ENCODE results near the gene DENND10.
A peak's percentile ranks its signal among the peaks of the same experiment; 100 is the strongest.
"Not testable (repeated sequence)": the region's sequence is repeated elsewhere in the genome, so short reads cannot be mapped to it uniquely, and the experiment has no call there.

The DENND10 gene

DNA sequence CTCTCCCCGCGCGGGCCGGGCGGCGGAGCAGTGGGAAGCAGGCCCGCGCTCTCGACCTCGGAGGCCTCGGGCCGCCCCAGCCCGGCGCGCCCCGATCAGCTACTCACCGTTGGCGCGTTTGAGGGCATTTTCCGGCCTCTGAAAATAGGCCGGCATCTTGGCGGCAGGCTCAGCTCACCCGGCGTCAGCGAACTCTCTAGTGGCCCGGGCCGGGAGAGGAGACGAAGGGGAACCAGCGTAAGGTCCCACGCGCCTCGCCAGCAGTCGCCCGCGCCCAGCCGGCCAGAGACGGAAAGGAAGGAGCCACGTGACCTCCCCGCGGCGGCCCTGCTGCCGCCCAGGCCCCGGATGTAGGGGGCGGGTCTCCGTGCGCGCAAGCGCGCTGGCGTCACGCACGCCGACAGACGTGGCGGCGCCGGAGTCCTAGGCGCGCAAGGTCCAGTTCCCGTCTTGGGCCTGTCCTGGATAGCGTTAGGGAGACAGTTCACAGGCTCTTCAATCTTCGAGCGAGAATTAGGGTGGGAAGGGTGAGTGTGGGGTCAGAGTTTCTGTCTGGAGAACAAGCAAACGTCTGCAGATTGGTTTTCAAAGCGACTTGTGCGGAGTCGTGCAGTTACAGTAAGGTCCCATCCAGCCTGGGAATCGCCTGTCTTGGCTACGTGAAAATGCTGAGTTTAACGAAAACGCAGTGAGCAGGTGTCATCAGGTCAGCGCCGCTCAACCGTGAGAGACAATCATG is 23.2 kb upstream of the DENND10 start, which contains the start of gene EIF3A:
Gene EIF3A, minus strand, starts transcription at position 297 of the 739 bp plus-strand sequence. Its CDS starts 141 bp downstream, at position 156.
- peak within 1 kb of the TSS; percentile 97 for H3K4me3 ChIP-seq (ENCODE audit: low read length)
- peaks cover 17% of the 10 kb centered on the region for H3K4me1 ChIP-seq (ENCODE audit: control insufficient read depth, insufficient read depth, low read length)
- peak within 1 kb of the TSS; percentile 99 for H3K9ac ChIP-seq (ENCODE audit: low read length)
- no peaks in the 10 kb centered on the region for H3K27me3 ChIP-seq (ENCODE audit: control insufficient read depth, insufficient read depth, low read length)
- H3K36me3 ChIP-seq (ENCODE audit: control insufficient read depth, insufficient read depth, low read length), result no peaks in the 10 kb centered on the region
- peak within 1 kb of the TSS; percentile 98 for H3K27ac ChIP-seq (ENCODE audit: low read depth, low read length)

DNA sequence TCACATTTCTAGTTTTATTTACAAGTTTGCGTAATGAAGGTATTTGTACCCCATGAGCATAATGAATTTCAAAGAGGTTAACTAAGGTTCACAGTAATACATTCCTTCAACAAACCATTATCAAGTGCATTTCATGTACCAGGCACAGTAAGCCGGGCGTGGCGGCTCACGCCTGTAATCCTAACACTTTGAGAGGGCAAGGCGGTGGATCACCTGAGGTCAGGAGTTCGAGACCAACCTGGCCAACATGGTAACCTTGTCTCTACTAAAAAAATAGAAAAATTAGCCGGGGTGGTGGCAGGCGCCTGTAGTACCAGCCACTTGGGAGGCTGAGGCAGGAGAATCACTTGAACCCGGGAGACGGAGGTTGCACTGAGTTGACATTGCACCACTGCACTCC is 19.0 kb upstream of the DENND10 start:
- no peak overlapping the region for H3K9ac ChIP-seq (ENCODE audit: low read length)
- peaks cover 5% of the 10 kb centered on the region for H3K4me1 ChIP-seq (ENCODE audit: control insufficient read depth, insufficient read depth, low read length)
- H3K27ac ChIP-seq (ENCODE audit: low read depth, low read length), result no peak overlapping the region
- no peaks in the 10 kb centered on the region for H3K36me3 ChIP-seq (ENCODE audit: control insufficient read depth, insufficient read depth, low read length)
- no peak overlapping the region for H3K4me3 ChIP-seq (ENCODE audit: low read length)
- H3K27me3 ChIP-seq (ENCODE audit: control insufficient read depth, insufficient read depth, low read length), result no peaks in the 10 kb centered on the region

DNA sequence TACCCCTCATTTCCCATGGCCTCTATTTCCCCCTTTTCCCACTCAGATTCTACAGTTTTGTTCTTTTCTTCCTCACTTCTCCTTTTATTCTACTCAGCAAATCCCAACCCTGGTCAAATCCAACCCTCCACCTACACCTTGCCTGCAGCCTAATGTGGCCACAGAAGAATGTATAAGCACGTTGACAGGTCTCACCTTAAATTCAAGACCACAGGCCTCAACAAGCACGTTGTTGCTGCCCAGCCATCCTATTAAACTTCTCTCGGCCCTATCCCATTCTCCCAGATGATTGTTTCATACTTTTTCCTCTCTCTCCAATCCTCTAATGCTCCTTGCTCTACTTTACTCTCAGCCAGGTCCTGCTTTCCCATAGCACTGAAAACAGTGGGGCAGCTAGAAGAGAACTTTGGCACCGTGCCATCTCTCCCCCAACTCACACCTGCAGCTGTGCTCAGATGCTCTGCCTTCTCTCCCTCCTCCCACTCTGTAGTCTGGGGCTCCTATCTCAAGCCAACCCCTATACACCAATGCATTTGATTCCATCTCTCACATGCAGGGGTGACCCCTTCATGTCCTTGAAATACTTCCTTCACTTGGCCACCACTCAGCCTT is 16.5 kb upstream of the DENND10 start:
- Histone ChIP-seq H3K4me1 (ENCODE audit: control insufficient read depth, insufficient read depth, low read length) (no peaks in the 10 kb centered on the region), H3K27ac (ENCODE audit: low read depth, low read length) (no peak overlapping the region), H3K4me3 (ENCODE audit: low read length) (no peak overlapping the region), H3K36me3 (ENCODE audit: control insufficient read depth, insufficient read depth, low read length) (no peaks in the 10 kb centered on the region), H3K9ac (ENCODE audit: low read length) (no peak overlapping the region), H3K27me3 (ENCODE audit: control insufficient read depth, insufficient read depth, low read length) (no peaks in the 10 kb centered on the region)

DNA sequence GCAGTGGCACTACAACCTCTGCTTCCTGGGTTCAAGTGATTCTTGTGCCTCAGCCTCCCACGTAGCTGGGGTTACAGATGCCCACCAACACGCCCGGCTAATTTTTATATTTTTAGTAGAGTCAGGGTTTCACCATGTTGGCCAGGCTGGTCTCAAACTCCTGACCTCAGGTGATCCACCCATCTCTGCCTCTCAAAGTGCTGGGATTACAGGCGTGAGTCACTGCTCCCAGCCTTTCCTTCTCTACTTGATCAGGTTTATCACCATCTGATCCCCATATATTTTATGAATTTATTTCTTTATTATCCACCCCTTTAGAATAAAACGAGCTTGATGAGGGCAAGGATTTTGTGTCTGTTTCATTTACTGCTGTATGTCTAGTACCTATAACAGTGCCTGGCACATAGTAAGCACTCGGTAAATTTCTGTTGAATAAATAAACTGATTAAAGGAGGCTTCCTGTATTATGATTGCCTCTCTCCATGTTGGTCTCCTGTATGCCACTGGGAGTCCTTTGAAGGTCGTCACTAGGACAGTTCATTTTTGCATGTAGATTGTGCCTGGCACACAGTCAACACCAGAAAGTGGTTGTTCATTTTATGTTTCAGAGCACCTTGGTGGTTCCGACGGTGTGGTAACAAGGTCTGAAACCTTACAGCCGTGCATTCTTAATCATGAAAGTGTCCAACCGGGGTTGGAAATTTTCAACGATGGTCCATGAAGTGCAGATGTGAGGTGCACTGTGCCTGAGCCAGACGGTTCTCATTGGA is 13.7 kb upstream of the DENND10 start:
- Histone ChIP-seq H3K4me3 (ENCODE audit: low read length) (no peak overlapping the region), H3K36me3 (ENCODE audit: control insufficient read depth, insufficient read depth, low read length) (no peaks in the 10 kb centered on the region), H3K4me1 (ENCODE audit: control insufficient read depth, insufficient read depth, low read length) (no peaks in the 10 kb centered on the region), H3K27ac (ENCODE audit: low read depth, low read length) (no peak overlapping the region), H3K9ac (ENCODE audit: low read length) (no peak overlapping the region), H3K27me3 (ENCODE audit: control insufficient read depth, insufficient read depth, low read length) (no peaks in the 10 kb centered on the region)

DNA sequence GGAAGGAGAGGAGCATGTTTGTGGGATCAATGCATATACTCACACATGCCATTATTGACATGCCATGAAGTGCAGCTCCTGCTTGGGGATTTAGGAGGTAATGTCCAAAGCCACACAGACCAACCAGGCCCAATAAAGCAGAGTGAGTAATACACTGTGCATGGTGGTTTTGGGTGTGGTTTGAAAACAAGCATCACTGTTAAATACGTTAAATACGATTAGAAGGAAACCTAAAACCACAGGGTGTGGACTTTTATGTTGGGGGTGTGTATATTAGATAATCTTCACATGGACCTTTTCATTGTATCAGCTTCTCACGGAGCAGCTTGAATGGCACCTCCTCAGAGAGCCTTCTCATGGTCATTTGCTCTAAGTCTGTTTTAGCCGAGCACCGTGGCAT is 12.9 kb upstream of the DENND10 start:
- H3K27me3 ChIP-seq (ENCODE audit: control insufficient read depth, insufficient read depth, low read length), result no peaks in the 10 kb centered on the region
- no peaks in the 10 kb centered on the region for H3K4me1 ChIP-seq (ENCODE audit: control insufficient read depth, insufficient read depth, low read length)
- no peak overlapping the region for H3K4me3 ChIP-seq (ENCODE audit: low read length)
- H3K27ac ChIP-seq (ENCODE audit: low read depth, low read length), result no peak overlapping the region
- no peak overlapping the region for H3K9ac ChIP-seq (ENCODE audit: low read length)
- H3K36me3 ChIP-seq (ENCODE audit: control insufficient read depth, insufficient read depth, low read length), result no peaks in the 10 kb centered on the region

DNA sequence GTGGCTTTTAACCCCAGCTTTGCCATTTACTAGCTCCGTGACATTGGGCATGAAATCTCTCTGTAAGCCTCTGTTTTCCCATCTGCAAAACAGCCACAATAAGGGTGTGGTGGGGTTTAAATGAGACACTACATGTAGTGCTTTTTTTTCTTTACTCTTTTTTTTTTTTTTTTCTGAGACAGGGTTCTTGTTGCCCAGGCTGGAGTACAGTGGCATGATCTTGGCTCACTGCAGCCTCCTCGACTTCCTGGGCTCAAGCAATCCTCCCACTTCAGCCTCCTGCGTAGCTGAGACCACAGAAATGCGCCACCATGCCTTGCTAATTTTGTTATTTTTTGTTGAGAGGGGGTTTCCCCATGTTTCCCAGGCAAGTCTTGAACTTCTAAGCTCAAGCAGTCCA is 8.3 kb upstream of the DENND10 start:
- H3K27ac ChIP-seq (ENCODE audit: low read depth, low read length), result no peak overlapping the region
- no peaks in the 10 kb centered on the region for H3K36me3 ChIP-seq (ENCODE audit: control insufficient read depth, insufficient read depth, low read length)
- H3K4me1 ChIP-seq (ENCODE audit: control insufficient read depth, insufficient read depth, low read length), result no peaks in the 10 kb centered on the region
- H3K4me3 ChIP-seq (ENCODE audit: low read length), result no peak overlapping the region
- H3K9ac ChIP-seq (ENCODE audit: low read length), result no peak overlapping the region
- no peaks in the 10 kb centered on the region for H3K27me3 ChIP-seq (ENCODE audit: control insufficient read depth, insufficient read depth, low read length)

DNA sequence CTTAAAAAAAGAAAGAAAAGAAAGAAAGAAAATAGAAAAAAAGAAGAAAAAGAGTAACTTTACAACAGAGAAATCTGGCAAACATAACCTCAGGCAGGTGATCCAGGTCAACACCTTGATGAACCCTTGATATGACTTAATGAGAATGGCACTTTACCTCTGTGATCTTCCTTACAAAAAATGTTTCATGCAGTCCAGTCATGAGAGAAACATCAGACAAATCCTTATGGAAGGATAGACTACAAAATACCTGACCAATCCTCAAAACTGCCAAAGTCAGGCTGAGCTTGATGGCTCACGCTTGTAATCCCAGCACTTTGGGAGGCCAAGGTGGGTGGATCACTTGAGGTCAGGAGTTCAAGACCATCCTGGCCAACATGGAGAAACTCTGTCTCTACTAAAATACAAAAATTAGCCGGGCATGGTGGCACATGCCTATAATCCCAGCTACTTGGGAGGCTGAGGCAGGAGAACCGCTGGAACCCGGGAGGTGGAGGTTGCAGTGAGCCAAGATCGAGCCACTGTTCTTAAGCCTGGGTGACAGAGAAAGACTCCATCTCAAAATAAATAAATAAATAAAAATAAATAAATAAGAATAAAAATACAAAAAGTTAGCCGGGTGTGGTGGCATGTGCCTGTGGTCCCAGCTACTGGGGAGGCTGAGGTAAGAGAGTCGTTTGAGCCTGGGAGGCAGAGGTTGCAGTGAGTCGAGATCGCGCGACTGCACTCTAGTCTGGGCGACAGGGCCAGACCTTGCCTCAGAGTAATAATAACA is 7.1 kb upstream of the DENND10 start:
- H3K36me3 ChIP-seq (ENCODE audit: control insufficient read depth, insufficient read depth, low read length); H3K27me3 ChIP-seq (ENCODE audit: control insufficient read depth, insufficient read depth, low read length); H3K4me1 ChIP-seq (ENCODE audit: control insufficient read depth, insufficient read depth, low read length); H3K4me3 ChIP-seq (ENCODE audit: low read length); H3K9ac ChIP-seq (ENCODE audit: low read length); H3K27ac ChIP-seq (ENCODE audit: low read depth, low read length): not testable (repeated sequence)

DNA sequence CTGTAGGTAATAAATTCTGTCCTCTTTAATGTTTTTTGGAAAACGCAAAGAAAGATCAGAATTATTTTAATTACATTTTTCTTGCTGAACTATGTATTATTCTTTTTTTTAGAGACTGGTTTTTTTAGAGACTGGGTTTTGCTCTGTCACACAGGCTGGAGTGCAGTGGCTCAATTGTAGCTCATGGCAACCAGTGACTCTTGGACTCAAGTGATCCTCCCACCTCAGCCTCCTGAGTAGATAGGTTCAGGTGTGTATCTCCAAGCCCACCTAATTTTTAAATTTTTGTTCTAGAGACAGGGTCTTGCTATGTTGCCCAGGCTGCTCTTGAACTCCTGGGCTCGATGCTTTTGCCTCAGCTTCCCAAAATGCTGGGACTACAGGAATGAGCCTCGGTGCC is 5.3 kb upstream of the DENND10 start:
- Histone ChIP-seq H3K9ac (ENCODE audit: low read length) (no peak overlapping the region), H3K4me1 (ENCODE audit: control insufficient read depth, insufficient read depth, low read length) (no peaks in the 10 kb centered on the region), H3K36me3 (ENCODE audit: control insufficient read depth, insufficient read depth, low read length) (no peaks in the 10 kb centered on the region), H3K4me3 (ENCODE audit: low read length) (no peak overlapping the region), H3K27me3 (ENCODE audit: control insufficient read depth, insufficient read depth, low read length) (no peaks in the 10 kb centered on the region), H3K27ac (ENCODE audit: low read depth, low read length) (no peak overlapping the region)

DNA sequence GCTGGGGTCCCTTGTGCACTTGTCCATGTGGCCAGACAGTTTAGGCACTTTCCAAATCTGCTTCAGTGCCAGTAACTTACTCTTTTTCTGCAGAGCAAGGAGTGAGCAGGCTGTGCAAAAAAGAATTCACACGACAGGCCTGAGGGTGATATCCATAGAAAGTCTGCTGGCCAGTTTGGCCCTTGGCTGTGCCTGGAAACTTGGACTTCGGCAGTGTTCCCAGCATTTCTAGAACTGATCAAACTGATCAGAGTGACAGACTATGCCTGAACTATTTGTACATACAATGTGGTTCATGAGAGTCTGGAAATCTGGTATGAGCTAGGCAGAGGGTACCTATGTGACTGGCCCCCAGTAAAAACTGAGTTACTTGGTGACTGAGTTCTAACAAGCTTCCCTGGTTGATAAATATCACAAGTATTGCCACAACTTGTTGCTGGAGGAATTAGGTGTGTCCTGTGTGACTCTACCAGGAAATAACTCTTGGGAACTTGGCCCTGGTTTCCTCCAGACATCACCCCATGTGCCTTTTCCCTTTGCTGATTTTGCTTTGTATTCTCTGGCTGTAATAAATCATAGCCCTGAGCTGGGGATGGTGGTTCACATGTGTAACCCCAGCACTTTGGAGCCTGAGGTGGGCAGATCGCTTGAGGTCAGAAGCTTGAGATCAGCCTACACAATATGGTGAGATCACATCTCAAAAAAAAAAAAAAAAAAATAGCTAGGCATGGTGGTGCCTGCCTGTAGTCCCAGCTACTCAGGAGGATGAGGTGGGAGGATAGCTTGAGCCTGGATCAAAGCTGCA is 3.3 kb upstream of the DENND10 start:
- Histone ChIP-seq H3K9ac (ENCODE audit: low read length) (no peak overlapping the region), H3K27me3 (ENCODE audit: control insufficient read depth, insufficient read depth, low read length) (no peaks in the 10 kb centered on the region), H3K27ac (ENCODE audit: low read depth, low read length) (no peak overlapping the region), H3K4me1 (ENCODE audit: control insufficient read depth, insufficient read depth, low read length) (peaks cover 8% of the 10 kb centered on the region), H3K36me3 (ENCODE audit: control insufficient read depth, insufficient read depth, low read length) (no peaks in the 10 kb centered on the region), H3K4me3 (ENCODE audit: low read length) (no peak overlapping the region)

DNA sequence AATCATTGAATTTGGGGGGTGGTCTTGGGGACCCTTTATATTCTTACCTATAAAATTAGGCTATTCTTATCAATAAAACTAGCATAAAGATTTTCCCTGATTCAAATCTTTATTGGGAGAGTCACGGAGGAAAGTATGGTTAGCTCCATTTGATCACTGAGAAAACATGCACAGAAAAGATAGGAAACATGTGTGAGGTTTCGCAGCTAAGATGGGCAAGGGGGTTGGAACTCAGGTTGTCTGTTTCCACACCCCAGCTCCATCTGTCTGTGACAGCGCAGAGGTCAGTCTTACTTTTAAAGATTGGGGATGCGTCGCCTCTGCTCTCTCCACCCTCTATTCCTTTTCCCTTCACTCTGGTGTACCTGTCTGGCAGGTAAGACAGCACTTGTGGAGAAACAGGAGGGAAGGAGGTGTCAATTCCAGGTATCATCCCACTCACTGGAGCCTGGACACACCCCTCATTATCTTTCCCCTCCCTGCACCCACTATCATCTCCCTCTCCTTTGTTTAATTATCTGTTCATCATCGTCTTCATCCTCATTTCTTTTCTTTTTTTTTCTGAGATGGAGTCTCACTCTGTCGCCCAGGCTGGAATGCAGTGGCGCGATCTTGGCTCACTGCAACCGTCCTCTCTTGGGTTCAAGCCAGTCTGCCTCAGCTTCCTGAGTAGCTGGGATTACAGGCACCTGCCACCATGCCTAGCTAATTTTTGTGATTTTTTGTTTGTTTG is 2.4 kb upstream of the DENND10 start:
- H3K9ac ChIP-seq (ENCODE audit: low read length), result no peak overlapping the region
- H3K4me1 ChIP-seq (ENCODE audit: control insufficient read depth, insufficient read depth, low read length), result peaks cover 8% of the 10 kb centered on the region
- no peak overlapping the region for H3K27ac ChIP-seq (ENCODE audit: low read depth, low read length)
- H3K4me3 ChIP-seq (ENCODE audit: low read length), result no peak overlapping the region
- no peaks in the 10 kb centered on the region for H3K36me3 ChIP-seq (ENCODE audit: control insufficient read depth, insufficient read depth, low read length)
- no peaks in the 10 kb centered on the region for H3K27me3 ChIP-seq (ENCODE audit: control insufficient read depth, insufficient read depth, low read length)

DNA sequence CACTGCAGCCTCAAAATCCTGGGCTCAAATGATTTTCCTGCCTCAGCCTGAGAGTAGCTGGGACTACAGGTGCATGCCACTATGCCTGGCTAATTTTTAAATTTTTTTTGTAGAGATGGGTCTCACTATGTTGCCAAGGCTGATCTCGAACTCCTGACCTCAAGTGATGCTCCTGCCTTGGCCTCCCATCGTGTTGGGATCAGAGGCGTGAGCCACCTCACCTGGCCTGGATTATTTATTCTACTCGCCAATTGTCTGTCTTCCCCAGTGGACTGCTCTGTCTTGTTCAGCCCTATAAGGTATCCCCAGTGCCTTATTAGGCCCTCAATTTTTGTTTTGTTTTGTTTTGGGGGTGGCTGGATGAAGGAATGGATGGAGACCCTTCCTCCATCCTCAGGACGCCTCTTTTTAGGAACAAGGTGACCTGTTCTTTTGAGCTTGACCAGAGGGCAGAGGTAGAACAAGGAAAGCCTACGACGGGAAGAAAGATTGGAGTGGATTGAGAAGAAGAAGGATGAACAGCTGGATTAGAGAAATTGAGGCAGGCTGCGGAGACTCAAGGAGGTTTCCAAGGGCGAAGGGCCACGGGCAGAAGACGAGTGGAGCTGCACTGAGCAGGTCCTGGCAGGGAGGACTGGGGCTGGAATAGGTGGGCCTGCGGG is 541 bp upstream of the DENND10 start:
- Histone ChIP-seq H3K27me3 (ENCODE audit: control insufficient read depth, insufficient read depth, low read length) (no peaks in the 10 kb centered on the region), H3K27ac (ENCODE audit: low read depth, low read length) (peak overlapping the region; percentile 8), H3K4me1 (ENCODE audit: control insufficient read depth, insufficient read depth, low read length) (peaks cover 8% of the 10 kb centered on the region), H3K4me3 (ENCODE audit: low read length) (peak overlapping the region; percentile 6), H3K9ac (ENCODE audit: low read length) (no peak overlapping the region), H3K36me3 (ENCODE audit: control insufficient read depth, insufficient read depth, low read length) (no peaks in the 10 kb centered on the region)

Data from rectal smooth muscle tissue (tissue), 1 donor.